ENCODE measurements around the gene CYP2W1. TPM values are rescaled to one million over a fixed set of nuclear protein-coding genes. Genes with fewer than 3 reads are reported as not detected.
A peak's percentile ranks its signal among the peaks of the same experiment; 100 is the strongest.

CYP2W1 gene
- total RNA-seq, 1 donor from 2014 or later, result not detected

DNA sequence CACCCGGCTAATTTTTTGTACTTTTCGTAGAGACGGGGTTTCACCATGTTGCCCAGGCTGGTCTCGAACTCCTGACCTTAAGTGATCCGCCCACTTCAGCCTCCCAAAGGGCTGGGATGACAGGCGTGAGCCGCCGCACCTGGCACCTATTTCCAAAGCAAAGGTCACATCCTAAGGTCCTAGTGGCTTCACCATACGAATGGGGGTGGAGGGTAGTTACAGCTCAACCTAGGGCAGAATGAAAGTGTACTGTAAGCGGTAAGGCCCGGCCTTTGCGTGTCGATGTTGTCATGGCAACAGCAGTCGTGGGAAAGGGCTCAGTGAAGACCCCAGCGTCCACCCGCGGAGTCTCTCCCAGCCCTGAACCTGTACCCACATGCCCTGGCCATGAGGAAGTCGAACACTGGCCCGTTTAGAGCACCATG, 6.1 kb upstream of the CYP2W1 start:
- H3F3A ChIP-seq (ENCODE audit: low read depth), result peaks cover 6% of the 10 kb centered on the region
- peaks cover 27% of the 10 kb centered on the region for H3K4me1 ChIP-seq
- H2AFZ ChIP-seq (replicated peaks), result no peak overlapping the region
- H3K79me2 ChIP-seq (ENCODE audit: low read depth), result peaks cover 34% of the 10 kb centered on the region
- H3K4me2 ChIP-seq, result no peak overlapping the region
- Mint-ChIP-seq H3K36me3 (no peaks in the 10 kb centered on the region), H3K4me3 (no peak overlapping the region), H3K27ac (no peak overlapping the region), H3K4me1 (peaks cover 25% of the 10 kb centered on the region), H3K9me3 (no peaks in the 10 kb centered on the region), H3K27me3 (ENCODE audit: insufficient read depth, low read depth) (peaks cover 2% of the 10 kb centered on the region)
- no peak overlapping the region for H3K9ac ChIP-seq
- no peak for DNase-seq (ENCODE audit: low spot score)
- no peaks in the 10 kb centered on the region for H3K27me3 ChIP-seq
- peaks cover 24% of the 10 kb centered on the region for H4K20me1 ChIP-seq (ENCODE audit: low read depth)
- TF ChIP-seq EZH2 (IDR thresholded peaks at IDR 0.05) (no peak), EZH2phosphoT487 (IDR thresholded peaks at IDR 0.05) (no peak)
- TF ChIP-seq, protein P1, sequence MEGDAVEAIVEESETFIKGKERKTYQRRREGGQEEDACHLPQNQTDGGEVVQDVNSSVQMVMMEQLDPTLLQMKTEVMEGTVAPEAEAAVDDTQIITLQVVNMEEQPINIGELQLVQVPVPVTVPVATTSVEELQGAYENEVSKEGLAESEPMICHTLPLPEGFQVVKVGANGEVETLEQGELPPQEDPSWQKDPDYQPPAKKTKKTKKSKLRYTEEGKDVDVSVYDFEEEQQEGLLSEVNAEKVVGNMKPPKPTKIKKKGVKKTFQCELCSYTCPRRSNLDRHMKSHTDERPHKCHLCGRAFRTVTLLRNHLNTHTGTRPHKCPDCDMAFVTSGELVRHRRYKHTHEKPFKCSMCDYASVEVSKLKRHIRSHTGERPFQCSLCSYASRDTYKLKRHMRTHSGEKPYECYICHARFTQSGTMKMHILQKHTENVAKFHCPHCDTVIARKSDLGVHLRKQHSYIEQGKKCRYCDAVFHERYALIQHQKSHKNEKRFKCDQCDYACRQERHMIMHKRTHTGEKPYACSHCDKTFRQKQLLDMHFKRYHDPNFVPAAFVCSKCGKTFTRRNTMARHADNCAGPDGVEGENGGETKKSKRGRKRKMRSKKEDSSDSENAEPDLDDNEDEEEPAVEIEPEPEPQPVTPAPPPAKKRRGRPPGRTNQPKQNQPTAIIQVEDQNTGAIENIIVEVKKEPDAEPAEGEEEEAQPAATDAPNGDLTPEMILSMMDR (IDR thresholded peaks at IDR 0.05), result no peak
- H3K36me3 ChIP-seq, result no peaks in the 10 kb centered on the region
- no peak overlapping the region for H3K4me3 ChIP-seq
- H3K27ac ChIP-seq, result no peak overlapping the region
- no peaks in the 10 kb centered on the region for H3K9me3 ChIP-seq (ENCODE audit: low read depth)

- no peaks in the 10 kb centered on the region for H3K27me3 ChIP-seq
- peaks cover 27% of the 10 kb centered on the region for H3K4me1 ChIP-seq
- H4K20me1 ChIP-seq (ENCODE audit: low read depth), result peaks cover 23% of the 10 kb centered on the region
- peaks cover 28% of the 10 kb centered on the region for H3K79me2 ChIP-seq (ENCODE audit: low read depth)
- H3F3A ChIP-seq (ENCODE audit: low read depth), result peaks cover 6% of the 10 kb centered on the region
- no peak overlapping the region for H2AFZ ChIP-seq (replicated peaks)
- Mint-ChIP-seq H3K4me3 (peak overlapping the region; percentile 62), H3K9me3 (no peaks in the 10 kb centered on the region), H3K27me3 (ENCODE audit: insufficient read depth, low read depth) (peaks cover 2% of the 10 kb centered on the region), H3K27ac (peak overlapping the region; percentile 89), H3K4me1 (peaks cover 25% of the 10 kb centered on the region), H3K36me3 (no peaks in the 10 kb centered on the region)
- no peaks in the 10 kb centered on the region for H3K9me3 ChIP-seq (ENCODE audit: low read depth)
- TF ChIP-seq EZH2 (IDR thresholded peaks at IDR 0.05), result no peak
- TF ChIP-seq EZH2phosphoT487 (IDR thresholded peaks at IDR 0.05), result no peak
- TF ChIP-seq, protein P1 (IDR thresholded peaks at IDR 0.05), result no peak
- H3K4me2 ChIP-seq, result peak overlapping the region; percentile 43
- no peak overlapping the region for H3K27ac ChIP-seq
- DNase-seq (ENCODE audit: low spot score), result peak; percentile 56
- no peak overlapping the region for H3K4me3 ChIP-seq
- no peaks in the 10 kb centered on the region for H3K36me3 ChIP-seq
- H3K9ac ChIP-seq, result no peak overlapping the region
Observed at GRCh38 chr7:977326-978048, 5.5 kb upstream of the CYP2W1 start.

GRCh38 chr7:978049-978346, 5.0 kb upstream of the CYP2W1 start:
- Histone ChIP-seq H3K4me2 (no peak overlapping the region), H3K4me1 (peaks cover 27% of the 10 kb centered on the region), H3F3A (ENCODE audit: low read depth) (peaks cover 6% of the 10 kb centered on the region), H3K9ac (no peak overlapping the region), H3K9me3 (ENCODE audit: low read depth) (no peaks in the 10 kb centered on the region), H2AFZ (replicated peaks) (no peak overlapping the region), H4K20me1 (ENCODE audit: low read depth) (peaks cover 19% of the 10 kb centered on the region), H3K79me2 (ENCODE audit: low read depth) (peaks cover 23% of the 10 kb centered on the region), H3K4me3 (no peak overlapping the region), H3K27me3 (no peaks in the 10 kb centered on the region), H3K36me3 (no peaks in the 10 kb centered on the region), H3K27ac (no peak overlapping the region)
- H3K27me3 Mint-ChIP-seq (ENCODE audit: insufficient read depth, low read depth), result peaks cover 2% of the 10 kb centered on the region
- TF ChIP-seq, protein P1 (IDR thresholded peaks at IDR 0.05), result no peak
- no peak overlapping the region for H3K4me3 Mint-ChIP-seq
- DNase-seq (ENCODE audit: low spot score), result no peak
- no peaks in the 10 kb centered on the region for H3K36me3 Mint-ChIP-seq
- H3K4me1 Mint-ChIP-seq, result peaks cover 25% of the 10 kb centered on the region
- H3K27ac Mint-ChIP-seq, result peak overlapping the region; percentile 89
- H3K9me3 Mint-ChIP-seq, result no peaks in the 10 kb centered on the region
